ENCODE measurements around the gene UQCRFS1. TPM values are rescaled to one million over a fixed set of nuclear protein-coding genes. Genes with fewer than 3 reads are reported as not detected.

The UQCRFS1 gene
- polyA plus RNA-seq, 1 donor (not counting 4 experiments of a cell fraction or from before 2014, with no cell fraction given) = 60.0 TPM

DNA sequence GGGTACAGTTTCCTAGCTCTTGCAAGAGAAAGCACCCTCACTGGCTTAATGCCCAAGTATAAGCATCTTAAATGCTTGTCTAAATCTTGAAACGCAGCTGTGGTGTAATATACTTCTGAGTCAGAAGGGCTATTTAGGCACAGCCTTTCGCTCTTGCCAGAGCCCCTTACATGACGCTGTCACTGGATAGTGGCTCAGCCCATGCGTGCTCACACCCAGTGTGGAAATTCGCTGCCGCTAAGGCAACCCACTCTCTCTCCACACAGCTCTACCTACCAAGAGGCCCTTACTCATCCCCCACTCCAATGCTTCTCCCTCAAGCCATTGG lies 24.0 kb downstream of the UQCRFS1 start:
- Histone ChIP-seq H3K36me3 (ENCODE audit: control insufficient read depth in 2 of 2, extremely low read depth in 1 of 2, insufficient read depth in 2 of 2, low read length in 2 of 2) (no peaks in the 10 kb centered on the region), H3K9ac (ENCODE audit: control insufficient read depth, extremely low read depth, insufficient read depth, low read length) (no peak overlapping the region), H3K27me3 (ENCODE audit: control insufficient read depth, extremely low read depth, insufficient read depth, low read length) (no peaks in the 10 kb centered on the region), H2AFZ (ENCODE audit: control insufficient read depth, low read length) (no peak overlapping the region), H3K4me2 (ENCODE audit: control insufficient read depth, extremely low read depth, insufficient read depth, low read depth, low read length) (no peak overlapping the region), H4K20me1 (ENCODE audit: control insufficient read depth, extremely low read depth, insufficient read depth, low read length) (no peaks in the 10 kb centered on the region), H3K4me1 (ENCODE audit: control insufficient read depth, extremely low read depth, insufficient read depth, low read length) (no peaks in the 10 kb centered on the region), H3K79me2 (ENCODE audit: control insufficient read depth, insufficient read depth, low read length) (no peaks in the 10 kb centered on the region), H3K4me3 (ENCODE audit: control insufficient read depth in 2 of 3, extremely low read depth in 1 of 3, insufficient read depth in 2 of 3, low read depth in 1 of 3, low read length in 3 of 3) (no peak overlapping the region), H3K9me1 (ENCODE audit: control insufficient read depth, extremely low read depth, insufficient read depth, low read length) (no peaks in the 10 kb centered on the region), H3K27ac (ENCODE audit: control insufficient read depth, insufficient read depth, low read length) (no peak overlapping the region), H3K9me3 (ENCODE audit: control insufficient read depth, low read depth, low read length) (no peaks in the 10 kb centered on the region)
- DNase-seq (ENCODE audit: low read depth, low spot score) (no peak), FAIRE-seq (no peak)
- dilution Hi-C loops (cut with MboI; ENCODE audit: extremely low pct_ligation_motif_present, low sequenced_read_pairs) = no loop called here
- TF ChIP-seq, protein P1, sequence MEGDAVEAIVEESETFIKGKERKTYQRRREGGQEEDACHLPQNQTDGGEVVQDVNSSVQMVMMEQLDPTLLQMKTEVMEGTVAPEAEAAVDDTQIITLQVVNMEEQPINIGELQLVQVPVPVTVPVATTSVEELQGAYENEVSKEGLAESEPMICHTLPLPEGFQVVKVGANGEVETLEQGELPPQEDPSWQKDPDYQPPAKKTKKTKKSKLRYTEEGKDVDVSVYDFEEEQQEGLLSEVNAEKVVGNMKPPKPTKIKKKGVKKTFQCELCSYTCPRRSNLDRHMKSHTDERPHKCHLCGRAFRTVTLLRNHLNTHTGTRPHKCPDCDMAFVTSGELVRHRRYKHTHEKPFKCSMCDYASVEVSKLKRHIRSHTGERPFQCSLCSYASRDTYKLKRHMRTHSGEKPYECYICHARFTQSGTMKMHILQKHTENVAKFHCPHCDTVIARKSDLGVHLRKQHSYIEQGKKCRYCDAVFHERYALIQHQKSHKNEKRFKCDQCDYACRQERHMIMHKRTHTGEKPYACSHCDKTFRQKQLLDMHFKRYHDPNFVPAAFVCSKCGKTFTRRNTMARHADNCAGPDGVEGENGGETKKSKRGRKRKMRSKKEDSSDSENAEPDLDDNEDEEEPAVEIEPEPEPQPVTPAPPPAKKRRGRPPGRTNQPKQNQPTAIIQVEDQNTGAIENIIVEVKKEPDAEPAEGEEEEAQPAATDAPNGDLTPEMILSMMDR (optimal IDR thresholded peaks at IDR 0.05 in 1 of 3, IDR thresholded peaks at IDR 0.05 in 1 of 3, conservative IDR thresholded peaks at IDR 0.05 in 1 of 3; ENCODE audit: extremely low read depth in 1 of 3, insufficient read depth in 2 of 3, low read length in 3 of 3) = no peak
- no peak for TF ChIP-seq EZH2 (IDR thresholded peaks at IDR 0.05; ENCODE audit: low read length)

DNA sequence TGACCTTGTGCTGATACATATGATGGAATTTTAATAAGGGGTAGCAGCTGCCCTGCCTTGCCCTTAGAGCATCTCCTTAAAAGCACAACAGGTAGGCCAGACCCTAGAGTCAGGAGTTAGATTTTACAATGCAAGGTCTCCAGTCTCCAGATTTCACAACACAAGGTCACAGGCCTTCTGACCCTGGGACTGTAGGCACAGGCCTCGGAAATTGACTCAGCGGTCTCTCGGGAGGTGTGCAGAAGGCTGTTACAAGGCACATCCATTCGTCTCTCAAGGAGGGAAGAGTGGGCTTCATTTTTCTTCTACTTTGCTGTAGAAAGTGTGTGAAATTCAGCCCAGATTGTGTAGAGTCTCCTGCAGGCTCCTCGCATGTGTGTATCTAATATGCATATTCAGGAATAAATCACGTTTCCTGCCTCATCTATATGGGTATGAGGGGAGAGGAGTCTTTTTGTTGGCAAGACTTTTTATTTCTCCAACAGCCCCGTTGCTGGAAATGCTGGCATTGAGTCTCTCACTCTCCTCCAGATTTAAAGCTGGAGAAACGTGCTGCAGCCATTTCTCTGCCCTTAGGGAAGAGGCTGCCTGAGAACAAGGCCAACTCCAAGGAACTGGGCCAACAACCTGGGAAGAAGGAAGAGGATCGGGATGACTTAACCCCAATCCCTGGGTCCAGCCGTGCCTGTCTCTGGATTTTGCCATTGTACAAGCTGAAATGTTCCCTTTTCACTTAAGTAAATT lies 24.5 kb downstream of the UQCRFS1 start:
- DNase-seq (ENCODE audit: low read depth, low spot score) (no peak), FAIRE-seq (no peak)
- Histone ChIP-seq H4K20me1 (ENCODE audit: control insufficient read depth, extremely low read depth, insufficient read depth, low read length) (no peaks in the 10 kb centered on the region), H3K4me3 (ENCODE audit: control insufficient read depth in 2 of 3, extremely low read depth in 1 of 3, insufficient read depth in 2 of 3, low read depth in 1 of 3, low read length in 3 of 3) (no peak overlapping the region), H3K4me2 (ENCODE audit: control insufficient read depth, extremely low read depth, insufficient read depth, low read depth, low read length) (no peak overlapping the region), H3K36me3 (ENCODE audit: control insufficient read depth in 2 of 2, extremely low read depth in 1 of 2, insufficient read depth in 2 of 2, low read length in 2 of 2) (no peaks in the 10 kb centered on the region), H3K9me3 (ENCODE audit: control insufficient read depth, low read depth, low read length) (no peaks in the 10 kb centered on the region), H3K79me2 (ENCODE audit: control insufficient read depth, insufficient read depth, low read length) (no peaks in the 10 kb centered on the region), H3K9ac (ENCODE audit: control insufficient read depth, extremely low read depth, insufficient read depth, low read length) (no peak overlapping the region), H3K27me3 (ENCODE audit: control insufficient read depth, extremely low read depth, insufficient read depth, low read length) (no peaks in the 10 kb centered on the region), H3K27ac (ENCODE audit: control insufficient read depth, insufficient read depth, low read length) (no peak overlapping the region), H2AFZ (ENCODE audit: control insufficient read depth, low read length) (no peak overlapping the region), H3K4me1 (ENCODE audit: control insufficient read depth, extremely low read depth, insufficient read depth, low read length) (no peaks in the 10 kb centered on the region), H3K9me1 (ENCODE audit: control insufficient read depth, extremely low read depth, insufficient read depth, low read length) (no peaks in the 10 kb centered on the region)
- dilution Hi-C loops (cut with MboI; ENCODE audit: extremely low pct_ligation_motif_present, low sequenced_read_pairs) = no loop called here
- TF ChIP-seq, protein P1 (optimal IDR thresholded peaks at IDR 0.05 in 1 of 3, IDR thresholded peaks at IDR 0.05 in 1 of 3, conservative IDR thresholded peaks at IDR 0.05 in 1 of 3; ENCODE audit: extremely low read depth in 1 of 3, insufficient read depth in 2 of 3, low read length in 3 of 3) = no peak
- no peak for TF ChIP-seq EZH2 (IDR thresholded peaks at IDR 0.05; ENCODE audit: low read length)
